Renal pelvis (tissue), 4 donors: ENCODE data around the gene HOXB7. TPM values are rescaled to one million over a fixed set of nuclear protein-coding genes. Genes with fewer than 3 reads are reported as not detected.

ENCODE experiments used
- DNase-seq: peaks from one replicate; pipeline ENCODE4 v3.0.0-alpha.2; 2013
- polyA plus RNA-seq, 3 donors: library from polyadenylated mRNA; unstranded; fragments of 120-200 nt; gene quantifications; one replicate each; pipeline ENCODE4 v1.2.1, GENCODE V29; 2013; ENCODE audit not compliant: insufficient read length in 3 of 3

The HOXB7 gene
- polyA plus RNA-seq, 3 donors: 53.4 to 59.9 (median 55.3) TPM

DNA sequence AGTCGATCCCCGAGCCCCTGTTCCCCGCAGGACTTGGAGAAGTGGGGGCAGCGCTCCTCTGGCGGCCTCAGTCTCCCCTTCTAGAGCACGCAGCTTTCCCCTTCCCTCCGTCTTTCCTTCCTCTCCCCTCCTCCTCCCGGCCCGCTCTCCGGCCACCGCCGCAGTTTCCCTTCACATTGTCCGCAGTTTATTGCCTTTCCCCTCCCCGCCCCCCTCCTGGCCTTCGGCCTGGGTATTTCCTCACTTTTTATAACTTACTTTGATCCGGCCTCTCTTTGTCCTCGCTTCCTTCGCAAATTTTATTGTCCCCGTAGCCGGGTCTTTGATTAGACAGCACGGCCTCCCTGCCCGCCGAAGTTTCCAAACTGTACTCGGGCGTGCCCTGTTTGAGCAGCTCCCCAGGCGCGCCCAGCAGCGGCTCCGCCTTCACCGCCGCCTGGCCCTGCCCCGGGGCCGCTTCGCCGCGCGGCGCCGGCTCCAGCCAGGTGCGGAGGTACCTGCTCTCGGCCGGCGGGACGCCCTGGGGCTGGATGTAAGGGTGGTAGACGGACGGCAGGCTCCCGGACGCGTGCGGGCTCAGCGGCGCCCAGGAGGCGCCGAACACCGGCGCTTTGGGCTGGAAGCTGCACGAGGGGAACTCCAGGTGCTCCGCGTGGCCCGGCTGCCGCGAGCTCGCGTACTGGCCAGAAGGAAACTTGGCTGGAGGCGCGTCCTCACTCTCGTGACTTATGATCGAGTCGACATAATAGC lies 14.9 kb upstream of the HOXB7 start:
- DNase-seq: no peak

DNA sequence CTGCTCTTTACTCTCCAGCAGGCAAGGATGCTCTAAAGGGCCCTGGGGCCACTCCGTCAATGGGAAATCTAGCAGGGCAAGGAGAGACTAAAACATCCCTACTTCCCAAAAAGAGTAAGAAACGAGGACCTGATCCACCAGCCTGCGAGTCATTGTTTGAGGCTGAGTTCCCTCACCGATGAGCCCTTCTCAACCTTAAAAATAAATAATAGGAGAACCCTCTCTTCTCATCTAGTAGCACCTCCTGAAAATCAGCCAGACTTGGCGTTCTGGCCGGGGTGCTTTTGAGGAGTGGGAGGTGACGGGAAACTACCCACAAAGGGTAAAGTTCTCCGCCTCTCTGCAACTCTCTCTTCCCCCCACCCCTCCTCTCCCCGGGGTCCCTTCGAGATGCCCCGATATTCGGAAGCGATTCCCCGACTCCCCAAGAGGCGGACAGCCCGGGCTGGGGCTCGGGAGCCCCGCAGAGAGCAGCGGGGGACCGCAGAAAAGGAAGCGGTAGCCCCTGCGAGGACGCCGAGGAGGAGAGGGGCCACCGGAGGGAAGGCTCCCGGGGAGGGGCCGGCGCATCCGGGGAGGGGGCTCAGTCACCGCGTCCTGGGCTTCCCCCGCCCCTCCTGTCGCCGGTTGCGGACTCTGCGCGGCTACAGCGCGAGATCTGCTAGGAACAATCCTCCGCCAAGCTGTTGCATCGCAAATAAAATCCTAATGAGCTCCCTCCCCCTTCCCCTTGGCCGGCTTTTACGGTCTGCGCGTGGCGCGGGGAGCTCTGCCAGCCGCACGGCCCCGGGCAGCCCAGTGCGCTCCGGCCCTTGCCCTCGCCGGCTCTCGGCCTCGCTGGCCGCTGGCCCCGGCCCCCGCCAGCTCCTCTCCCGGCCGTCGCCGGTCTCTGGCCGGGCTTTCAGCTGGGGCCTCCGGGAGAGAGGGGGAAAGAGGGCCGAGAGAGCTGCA lies 14.0 kb upstream of the HOXB7 start:
- DNase-seq: no peak

DNA sequence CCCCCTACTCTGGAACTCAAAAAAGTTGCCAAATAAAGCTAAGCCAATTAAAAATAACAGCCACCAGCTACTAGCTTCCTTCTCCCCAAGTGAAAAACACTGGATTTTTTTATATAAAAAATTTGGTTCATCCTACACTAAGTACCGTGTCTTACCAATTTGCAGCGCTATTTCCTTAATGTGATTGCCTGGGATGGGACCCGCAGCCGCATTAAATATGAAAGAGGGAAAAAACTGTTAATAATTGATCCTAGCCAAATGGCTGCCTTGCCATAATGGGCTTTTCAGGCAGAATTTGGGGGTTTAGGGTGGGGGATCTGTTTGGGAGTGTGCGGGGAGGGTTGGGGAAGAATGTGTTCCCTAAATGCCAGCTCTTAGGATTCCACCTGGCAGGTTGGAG lies 13.3 kb upstream of the HOXB7 start:
- DNase-seq: no peak

DNA sequence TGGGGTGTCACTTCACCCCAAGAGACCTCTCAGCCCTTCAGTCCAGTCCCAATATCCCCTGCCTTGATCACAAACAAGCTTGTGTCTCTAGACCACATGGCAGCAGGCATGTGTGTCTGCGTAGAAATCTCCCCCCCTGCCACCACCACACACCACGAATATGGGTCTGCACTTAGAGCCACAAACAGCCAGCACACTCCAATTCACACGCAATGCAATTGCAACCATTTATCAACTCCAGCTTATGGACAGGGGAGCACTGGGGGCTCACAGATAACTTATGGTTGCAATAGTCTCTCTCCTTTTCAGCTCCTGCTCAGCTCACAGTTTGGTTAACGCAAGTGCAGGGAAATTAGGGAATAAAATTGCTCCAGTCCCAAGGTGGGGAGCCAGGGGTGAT lies 12.8 kb upstream of the HOXB7 start:
- no peak for DNase-seq

DNA sequence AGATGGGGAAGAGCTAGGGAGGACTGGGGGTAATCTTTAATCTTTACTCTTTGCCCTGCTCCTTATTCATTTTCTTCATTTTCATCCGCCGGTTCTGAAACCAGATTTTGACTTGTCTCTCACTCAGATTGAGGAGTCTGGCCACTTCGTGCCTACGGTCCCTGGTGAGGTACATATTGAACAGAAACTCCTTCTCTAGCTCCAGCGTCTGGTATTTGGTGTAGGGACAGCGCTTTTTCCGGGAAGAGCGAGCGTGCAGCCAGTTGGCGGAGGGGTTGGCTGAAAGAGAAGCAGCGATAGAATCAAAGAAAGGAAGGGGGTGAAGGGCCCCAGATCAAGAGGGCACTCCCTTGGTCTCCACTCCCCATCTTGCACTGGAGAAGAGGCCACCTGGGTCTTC lies 12.0 kb upstream of the HOXB7 start:
- DNase-seq: no peak

DNA sequence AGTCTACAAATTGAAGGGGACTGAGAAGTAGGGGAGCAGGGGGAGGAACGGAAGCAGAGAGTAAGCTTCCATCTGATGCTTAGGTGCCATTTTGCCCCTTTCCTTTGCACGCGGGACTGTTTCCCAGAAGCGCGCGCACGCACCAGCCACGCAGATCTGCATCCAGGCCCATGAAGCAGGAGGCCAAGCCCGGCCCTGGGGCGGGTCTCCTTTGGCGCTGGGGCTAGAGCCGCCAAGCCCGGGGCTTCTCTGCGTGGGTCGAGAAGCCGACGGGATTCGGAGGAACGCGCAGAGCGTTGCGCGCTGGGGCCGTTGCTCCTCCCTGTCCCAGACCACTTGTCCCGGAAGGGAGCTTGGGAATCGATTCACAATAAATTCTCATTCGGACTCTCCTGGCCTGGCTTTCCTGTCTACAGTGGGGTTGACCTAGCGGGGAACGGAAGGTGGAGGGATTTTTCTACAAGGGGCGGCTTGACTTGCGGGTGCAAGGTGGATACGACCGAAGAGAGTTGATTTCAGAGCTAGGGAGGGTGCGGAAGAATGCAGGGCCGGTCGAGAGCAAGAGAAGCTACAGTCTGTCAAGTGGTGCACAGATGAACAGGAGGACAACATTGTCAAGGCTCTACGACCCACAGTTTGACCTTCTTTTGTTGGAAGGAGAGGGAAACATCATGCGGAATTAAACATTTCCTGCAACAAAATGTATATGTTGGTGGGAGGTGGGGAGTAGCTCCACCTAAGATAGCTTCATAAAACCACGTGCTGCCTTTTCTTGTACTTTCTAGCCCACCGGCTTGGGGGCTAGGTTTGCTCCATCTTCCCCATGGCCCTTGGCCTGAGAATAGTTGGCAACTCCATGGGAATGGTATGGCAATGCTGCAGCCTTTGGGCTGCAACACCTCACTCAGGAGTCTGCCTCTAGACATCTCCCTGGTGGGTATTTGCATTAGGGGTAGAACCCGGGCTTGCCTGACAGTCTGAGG lies 10.9 kb upstream of the HOXB7 start:
- no peak for DNase-seq

DNA sequence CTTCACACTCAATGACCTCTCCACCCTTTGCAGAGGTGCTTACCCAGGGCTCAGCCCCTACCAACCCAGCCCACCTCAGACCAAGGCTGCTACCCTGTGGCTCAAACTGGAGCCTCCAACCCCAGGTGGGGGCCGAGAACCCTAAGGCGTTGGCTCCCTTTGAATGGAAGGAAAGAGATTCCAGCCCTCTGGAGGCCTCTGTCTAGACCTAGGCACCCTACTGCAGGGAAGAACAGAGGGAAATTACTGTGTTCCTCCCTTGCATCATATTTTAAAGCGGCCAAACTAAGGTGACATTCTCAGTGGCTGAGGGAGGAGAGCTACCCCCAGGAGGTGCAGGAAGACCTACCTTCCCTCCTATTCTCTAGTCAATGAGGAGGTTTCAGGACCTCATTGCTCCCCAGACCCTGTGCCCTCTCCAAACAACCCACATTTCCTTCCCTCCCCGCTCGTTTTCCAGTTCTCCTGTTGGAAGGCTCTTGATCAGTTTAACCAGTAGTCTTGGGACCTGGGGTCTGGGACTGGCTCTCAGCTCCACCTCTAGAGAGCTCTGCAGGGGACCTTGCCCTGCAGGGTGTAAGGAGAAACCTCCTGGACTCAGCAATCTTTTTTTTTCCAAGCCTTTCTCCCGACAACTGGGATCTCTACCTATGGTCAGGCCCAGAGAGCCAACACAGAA lies 9.8 kb upstream of the HOXB7 start:
- DNase-seq: no peak

DNA sequence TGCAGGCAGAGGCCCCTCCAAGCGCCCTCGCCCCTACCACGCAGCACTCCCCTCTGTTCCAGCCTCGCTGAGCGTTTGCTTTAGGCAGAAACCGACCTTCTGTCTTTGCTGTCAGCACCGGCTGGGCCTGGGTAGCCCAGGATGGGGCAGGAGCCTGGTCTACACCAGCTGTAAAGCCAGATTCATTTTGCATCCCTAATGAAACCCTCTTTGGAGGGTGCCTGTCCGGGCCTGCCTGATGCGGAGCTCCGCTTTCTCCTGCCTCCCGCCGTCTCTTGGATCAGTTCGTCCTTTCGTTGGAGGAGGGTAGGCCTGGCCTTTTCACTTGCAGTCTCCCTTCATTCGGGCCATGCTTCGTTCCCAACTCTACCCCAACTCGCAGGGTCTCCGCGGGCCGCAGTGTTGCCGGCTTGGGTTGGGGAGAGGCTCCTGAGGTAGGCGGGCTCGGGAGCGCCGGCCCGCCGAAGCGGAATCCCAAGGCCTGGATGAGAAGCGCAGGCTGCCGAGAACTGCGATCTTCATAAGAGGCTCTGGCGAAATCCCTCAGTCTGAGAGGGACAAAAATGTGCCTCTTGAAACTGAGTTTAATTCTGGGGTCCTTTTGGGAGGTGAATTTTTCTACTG lies 9.1 kb upstream of the HOXB7 start:
- no peak for DNase-seq

DNA sequence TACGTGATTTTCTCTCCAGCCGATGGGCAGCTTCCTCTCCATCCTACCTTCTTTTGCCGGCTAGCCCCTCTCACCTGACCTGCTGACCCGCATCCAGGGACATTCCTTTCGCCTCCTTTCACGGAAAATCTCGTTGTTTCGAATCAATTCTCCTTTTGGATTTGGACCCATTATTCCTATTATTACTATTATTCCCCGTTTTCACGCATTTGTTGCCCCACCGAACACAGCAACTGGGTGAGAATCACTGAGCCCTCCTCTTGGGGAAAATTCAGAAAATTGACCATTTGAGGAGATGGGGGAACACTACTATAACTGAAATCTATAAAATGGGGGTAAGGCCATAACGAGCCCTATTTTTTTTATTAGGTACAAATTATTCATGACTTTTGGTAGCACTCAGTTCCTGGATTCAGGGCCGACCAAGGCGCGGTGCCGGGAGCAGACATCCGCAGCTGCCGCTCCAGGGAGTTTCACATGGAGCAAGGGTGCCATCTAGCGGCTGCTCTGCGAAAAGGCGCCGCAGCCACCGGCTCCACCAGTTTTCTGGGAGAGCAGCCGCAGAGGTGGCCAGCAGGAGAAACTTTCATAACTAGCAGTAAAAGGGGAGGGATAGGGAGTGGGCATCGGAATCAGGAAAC lies 7.6 kb upstream of the HOXB7 start:
- peak; percentile 92 for DNase-seq

DNA sequence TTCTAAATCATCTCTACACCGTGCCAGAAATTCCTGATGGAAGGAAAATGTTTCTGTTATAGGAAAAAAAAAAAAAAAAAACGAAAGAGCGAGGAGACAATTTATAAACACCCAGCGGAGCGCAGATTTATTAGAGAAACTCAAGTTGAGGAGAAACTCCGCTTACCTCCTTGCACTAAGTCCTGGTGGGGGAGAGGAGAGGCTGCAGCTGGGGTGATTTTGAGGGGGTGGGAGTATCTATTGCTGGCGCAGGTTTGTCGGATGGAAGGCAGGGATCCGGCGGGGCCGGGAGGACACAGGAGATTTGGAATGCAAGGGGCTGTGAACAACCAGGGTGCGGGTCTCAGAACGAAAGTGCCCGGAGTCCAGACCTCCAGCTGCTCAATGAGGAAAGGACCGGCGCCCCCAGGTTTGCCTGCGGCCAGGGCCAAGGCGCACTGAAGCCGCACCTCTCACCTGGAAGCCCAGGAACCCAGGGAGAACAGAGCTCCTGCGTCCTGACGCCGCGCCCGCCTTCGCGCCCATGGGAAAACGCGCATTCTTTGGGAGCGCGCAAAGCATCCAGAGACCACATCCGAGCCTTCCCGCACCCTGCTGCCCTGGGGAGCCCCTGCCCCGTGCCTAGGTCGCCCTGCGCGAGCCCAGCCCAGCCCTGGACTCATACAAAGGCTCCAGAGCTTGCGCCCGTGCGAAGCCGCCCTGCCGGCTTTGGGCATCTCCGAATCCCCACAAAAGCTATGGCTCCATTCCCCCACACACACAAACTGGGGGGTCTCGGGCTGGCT lies 6.8 kb upstream of the HOXB7 start:
- no peak for DNase-seq

DNA sequence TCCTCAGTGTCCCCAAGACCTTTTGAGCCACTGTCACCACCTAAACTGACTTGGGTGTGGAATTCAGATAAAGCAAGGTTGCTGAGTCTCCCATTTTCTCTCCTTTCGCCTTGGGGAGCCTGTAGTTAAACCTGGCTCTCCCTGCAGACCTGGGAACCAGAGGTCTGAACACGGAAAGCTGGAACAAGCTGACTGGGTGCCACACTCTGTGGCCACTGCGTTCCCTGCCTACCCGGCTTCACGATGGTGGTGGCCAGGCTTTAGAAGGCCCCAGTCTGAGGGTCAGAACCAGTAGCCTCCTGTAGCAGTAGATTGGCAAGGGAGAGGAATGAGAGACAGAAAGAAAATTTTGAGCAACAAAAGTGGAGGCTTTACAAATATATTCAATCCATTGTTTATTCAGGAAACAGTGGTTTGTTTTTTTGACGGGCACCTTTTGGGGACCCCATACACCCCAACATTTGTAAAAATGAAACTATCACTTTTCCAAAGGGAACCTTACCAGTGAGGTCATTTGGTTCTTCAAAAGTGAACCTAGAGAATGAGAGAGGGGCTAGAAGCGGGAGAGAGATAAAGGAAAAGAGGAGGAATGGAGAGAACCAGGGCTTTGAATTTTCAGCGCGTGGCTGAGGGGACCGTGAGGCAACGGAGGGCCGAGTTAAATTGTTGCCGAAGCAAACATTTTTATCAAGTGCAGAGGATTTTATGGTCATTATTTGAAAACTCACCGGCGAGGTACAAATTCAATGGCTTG lies 6.1 kb upstream of the HOXB7 start:
- no peak for DNase-seq

DNA sequence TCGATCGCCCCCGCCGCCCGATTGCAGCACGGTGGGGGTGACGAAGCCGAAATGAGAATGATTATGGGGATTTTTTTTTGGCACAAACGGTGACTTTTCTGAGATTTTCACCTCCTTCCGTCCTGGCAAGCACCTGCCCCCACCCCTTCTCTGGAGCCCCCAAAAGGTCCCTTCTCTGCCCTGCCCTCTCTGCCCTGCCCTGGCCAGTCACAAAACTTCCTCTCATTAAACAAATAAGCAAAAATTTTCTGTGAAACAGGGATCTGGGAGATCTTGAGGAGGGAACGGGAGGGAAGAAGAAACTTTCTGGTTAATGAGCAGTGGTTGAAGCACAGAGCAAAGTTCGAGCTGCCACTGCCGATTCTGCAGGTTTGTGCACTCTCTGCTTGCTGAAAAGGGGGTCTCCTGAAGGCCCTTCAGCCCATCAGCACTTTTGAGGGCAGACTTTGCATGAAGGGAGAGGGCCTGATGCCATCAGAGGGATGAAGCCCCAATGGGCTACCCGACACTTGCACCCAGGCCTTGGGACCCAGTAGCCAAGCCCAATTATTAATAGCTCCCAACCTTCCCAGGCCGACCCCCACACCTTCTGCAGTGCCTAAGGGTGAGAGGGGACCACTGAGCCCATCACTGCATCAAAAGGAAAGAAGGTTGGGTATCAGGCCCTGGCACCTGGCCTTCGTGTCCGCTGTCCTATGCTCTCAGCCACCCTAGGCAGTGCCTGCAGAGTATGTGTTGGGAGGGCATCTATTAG lies 5.3 kb upstream of the HOXB7 start:
- no peak for DNase-seq

DNA sequence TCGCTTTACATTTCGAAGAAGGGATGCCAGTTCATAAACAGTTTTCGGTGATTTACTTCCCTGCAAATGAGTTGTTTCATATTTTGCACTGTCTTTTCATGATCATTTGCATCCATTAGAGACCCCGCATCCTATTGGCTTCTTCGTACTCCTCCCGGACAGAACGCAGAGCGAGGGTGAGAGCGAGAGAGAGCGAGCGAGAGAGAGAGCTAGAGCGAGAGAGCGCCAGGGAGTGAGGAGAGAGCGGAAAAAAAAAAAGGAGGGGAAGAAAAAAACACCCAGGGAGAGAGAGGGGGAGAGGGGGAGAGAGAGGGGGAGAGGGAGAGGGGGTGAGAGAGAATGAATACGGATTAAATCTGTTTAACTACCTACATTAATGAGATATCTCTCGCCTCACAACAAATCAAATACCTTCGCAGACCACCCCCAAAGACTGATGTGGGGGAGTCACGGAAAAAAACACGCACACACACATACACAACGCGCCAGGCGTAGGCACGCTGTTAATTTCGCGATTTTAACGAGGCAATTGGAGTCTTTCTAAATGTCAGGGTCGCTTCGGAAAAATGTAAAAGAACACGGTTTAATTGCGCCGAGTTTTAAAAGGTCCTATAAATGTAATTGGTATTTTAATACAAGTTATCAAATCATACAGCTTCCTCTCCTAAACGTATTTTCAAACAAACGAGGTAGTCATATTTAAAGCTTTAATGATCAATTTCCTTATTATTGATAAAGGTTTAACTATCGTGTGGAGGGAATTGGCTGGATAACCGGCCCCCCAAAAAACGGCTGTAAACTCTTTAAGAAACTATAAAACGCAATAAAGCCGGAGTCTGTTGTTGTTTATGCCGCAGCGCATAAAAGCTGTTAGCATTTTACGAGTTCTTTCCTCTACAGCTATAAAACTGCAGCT lies 4.5 kb upstream of the HOXB7 start, which contains the start of gene HOXB8:
Gene HOXB8 (minus strand): TSS at position 246 of the 916 bp plus-strand sequence. CDS start 588 bp downstream, outside the sequence.
- no peak for DNase-seq

DNA sequence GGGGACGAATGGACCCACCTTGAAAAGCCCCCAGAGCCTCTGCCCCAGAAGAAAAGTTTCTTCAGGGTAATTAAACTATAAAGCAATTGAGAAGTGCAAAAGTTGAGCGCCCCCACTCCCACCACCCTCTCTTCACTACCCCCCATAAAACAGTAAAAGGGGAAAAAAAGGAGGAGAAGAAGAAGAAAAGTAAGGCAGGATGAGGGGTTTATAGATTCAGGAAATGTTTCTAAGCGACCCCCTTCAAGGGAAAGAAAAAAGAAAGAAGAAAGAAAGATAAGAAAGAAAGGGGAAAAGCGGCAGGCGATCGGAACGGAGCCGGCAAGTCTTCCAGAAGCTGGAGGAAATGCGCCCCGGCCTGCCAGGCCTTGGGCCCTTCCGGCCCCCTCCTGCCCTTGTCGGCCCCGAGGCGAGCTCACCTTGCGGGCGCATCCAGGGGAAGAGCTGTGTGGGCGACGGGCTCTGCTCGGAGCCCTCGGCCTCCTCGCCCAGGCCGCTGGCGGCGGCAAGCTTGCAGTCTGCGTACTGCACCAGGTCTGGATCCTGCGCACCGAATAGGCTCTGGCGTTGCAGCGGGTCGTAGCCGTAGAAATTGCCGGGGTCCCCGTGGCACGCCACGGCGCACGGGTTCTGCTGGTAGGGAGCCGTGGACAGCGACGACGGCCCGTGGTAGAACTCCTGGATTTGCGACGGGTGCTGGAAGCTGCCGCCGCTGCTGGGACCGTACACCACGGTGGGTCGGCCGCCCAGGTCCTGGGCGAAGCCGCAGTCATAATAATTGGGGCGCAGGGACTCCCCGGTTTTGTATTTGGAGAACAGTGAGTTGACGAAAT lies 3.3 kb upstream of the HOXB7 start:
- DNase-seq: no peak

DNA sequence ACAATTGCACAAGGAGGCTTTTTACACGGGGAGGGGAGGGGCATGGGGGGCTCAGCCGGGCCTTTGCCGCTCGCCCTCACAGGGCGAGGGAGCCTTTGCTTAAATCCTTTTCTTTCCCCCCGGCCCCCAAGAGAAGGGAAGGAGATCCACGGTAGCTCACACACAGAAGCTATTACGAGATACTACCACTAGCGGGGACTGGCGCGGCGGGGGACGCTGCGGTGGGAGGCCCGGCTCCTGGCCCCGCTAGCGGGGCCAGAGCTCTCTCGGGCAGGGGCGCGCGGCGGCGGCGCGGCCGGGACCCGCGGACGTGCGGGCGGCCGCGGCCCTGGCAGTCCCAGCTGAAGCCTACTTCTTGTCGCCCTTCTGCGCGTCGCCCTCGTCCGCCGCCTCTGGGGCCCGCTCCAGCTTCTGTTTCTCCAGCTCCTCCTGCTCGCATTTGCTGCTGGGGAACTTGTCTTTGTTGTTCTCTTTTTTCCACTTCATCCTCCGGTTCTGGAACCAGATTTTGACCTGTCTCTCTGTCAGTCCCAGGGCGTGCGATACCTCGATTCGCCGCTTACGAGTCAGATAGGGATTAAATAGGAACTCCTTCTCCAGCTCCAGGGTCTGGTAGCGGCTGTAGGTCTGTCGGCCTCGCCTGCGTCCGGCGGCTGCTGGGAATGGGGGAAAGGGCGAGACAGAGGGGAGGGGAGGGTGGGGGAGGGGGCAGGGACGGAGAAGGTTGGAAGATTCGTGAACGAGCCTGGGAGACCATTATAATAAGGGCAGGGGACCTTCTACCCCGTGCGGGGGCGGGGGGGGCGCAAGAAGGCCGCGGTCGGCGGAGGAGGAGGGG lies 2.3 kb upstream of the HOXB7 start:
- no peak for DNase-seq
